GM18517 (cell line): ENCODE data around the gene OSBPL6.

Source experiments
- ATAC-seq: cut with Tn5 transposase; IDR thresholded peaks from one replicate; pipeline ENCODE4 v1.9.1; 2021; ENCODE audit warnings: mild to moderate bottlenecking, moderate library complexity; ENCODE audit not compliant: unreplicated experiment

The OSBPL6 gene

GRCh38 chr2:178237488-178238153 is 43.3 kb downstream of the OSBPL6 start:
- ATAC-seq = no peak

- ATAC-seq = no peak
Measured at GRCh38 chr2:178238154-178238521, 43.8 kb downstream of the OSBPL6 start.

GRCh38 chr2:178238750-178239149 is 44.4 kb downstream of the OSBPL6 start:
- ATAC-seq = no peak

GRCh38 chr2:178241844-178242551 is 47.7 kb downstream of the OSBPL6 start:
- ATAC-seq = no peak

GRCh38 chr2:178242552-178242883 is 48.2 kb downstream of the OSBPL6 start:
- no peak for ATAC-seq

- ATAC-seq = no peak
Measured at GRCh38 chr2:178243961-178244360, 49.6 kb downstream of the OSBPL6 start.

GRCh38 chr2:178244777-178245176 is 50.5 kb downstream of the OSBPL6 start:
- no peak for ATAC-seq

GRCh38 chr2:178246696-178247095 is 52.4 kb downstream of the OSBPL6 start:
- no peak for ATAC-seq

GRCh38 chr2:178247250-178247649 is 52.9 kb downstream of the OSBPL6 start:
- no peak for ATAC-seq

GRCh38 chr2:178250429-178250828 is 56.1 kb downstream of the OSBPL6 start:
- no peak for ATAC-seq

GRCh38 chr2:178251151-178251955 is 57.0 kb downstream of the OSBPL6 start:
- no peak for ATAC-seq

- ATAC-seq = no peak
Measured at GRCh38 chr2:178256382-178257042, 62.2 kb downstream of the OSBPL6 start.

- no peak for ATAC-seq
Measured at GRCh38 chr2:178257127-178257526, 62.8 kb downstream of the OSBPL6 start.

GRCh38 chr2:178258916-178259315 is 64.6 kb downstream of the OSBPL6 start:
- no peak for ATAC-seq

GRCh38 chr2:178263159-178263860 is 69.0 kb downstream of the OSBPL6 start:
- no peak for ATAC-seq

GRCh38 chr2:178264211-178264610 is 69.9 kb downstream of the OSBPL6 start:
- no peak for ATAC-seq

GRCh38 chr2:178265851-178266250 is 71.5 kb downstream of the OSBPL6 start:
- no peak for ATAC-seq

- no peak for ATAC-seq
Measured at GRCh38 chr2:178266445-178266844, 72.1 kb downstream of the OSBPL6 start.

GRCh38 chr2:178267660-178268059 is 73.3 kb downstream of the OSBPL6 start:
- ATAC-seq = no peak

- no peak for ATAC-seq
Measured at GRCh38 chr2:178268435-178268834, 74.1 kb downstream of the OSBPL6 start.
